IMR-90 (cell line): Measurements from ENCODE around the gene PCBP3. TPM values are rescaled to one million over a fixed set of nuclear protein-coding genes. Genes with fewer than 3 reads are reported as not detected.

Experiments
- ATAC-seq: fragments of 200-7000 bp; cut with Tn5 transposase; 2 replicates; pipeline ENCODE4 v1.9.1; 2020; ENCODE audit warnings: low read depth, mild to moderate bottlenecking, moderate library complexity
- BruUV-seq: library from RNA; stranded (reverse); fragments of 400-500 nt; replicated peaks from 2 replicates; lab custom pipeline; 2021; lab: Mats Ljungman, UMichigan
- CTCF ChIA-PET: fragments of 300-600 bp; formaldehyde crosslinking; extraction: SDS; loops from one replicate; lab custom pipeline; 2021; ENCODE audit warnings: antibody characterized with exemption; lab: Yijun Ruan, JAX
- POLR2A ChIA-PET: fragments of 300-600 bp; sonication (Branson Sonifier 250); formaldehyde crosslinking; loops from one replicate; lab custom pipeline; 2022; ENCODE audit warnings: antibody characterized with exemption; ENCODE audit not compliant: unreplicated experiment; lab: Charles Lee
- DNase-seq: peaks from one replicate; pipeline ENCODE4 v3.0.0; 2013
- H2AFZ ChIP-seq: replicated peaks from 2 replicates; pipeline ENCODE3; 2013; ENCODE audit warnings: low read length, mild to moderate bottlenecking; ENCODE audit not compliant: poor library complexity
- H2AK5ac ChIP-seq: 2 replicates; pipeline ENCODE4 v1.6.1; 2013; ENCODE audit warnings: low read depth, low read length, inconsistent platforms
- H2AK9ac ChIP-seq: replicated peaks from 2 replicates; pipeline ENCODE3; 2013; ENCODE audit warnings: mild to moderate bottlenecking, low read depth, low read length, moderate library complexity; ENCODE audit not compliant: poor library complexity
- H2BK120ac ChIP-seq: 2 replicates; pipeline ENCODE4 v1.6.1; 2013; ENCODE audit warnings: low read depth, low read length, inconsistent platforms
- H2BK15ac ChIP-seq: 3 replicates; pipeline ENCODE4 v1.6.1; 2013; ENCODE audit warnings: low read depth, low read length, inconsistent platforms
- H2BK20ac ChIP-seq: 2 replicates; pipeline ENCODE4 v1.6.1; 2013; ENCODE audit warnings: low read depth, mild to moderate bottlenecking, inconsistent platforms, low read length, moderate library complexity
- H2BK5ac ChIP-seq: 2 replicates; pipeline ENCODE4 v1.6.1; 2013; ENCODE audit warnings: mild to moderate bottlenecking, low read depth, low read length, inconsistent platforms; ENCODE audit not compliant: poor library complexity, severe bottlenecking
- H3K14ac ChIP-seq: replicated peaks from 2 replicates; pipeline ENCODE4 v1.6.1; 2013; ENCODE audit warnings: low read depth, low read length, inconsistent platforms
- H3K18ac ChIP-seq: 2 replicates; pipeline ENCODE4 v1.6.1; 2013; ENCODE audit warnings: low read depth, low read length, control low read depth
- H3K23ac ChIP-seq: 2 replicates; pipeline ENCODE4 v1.6.1; 2013; ENCODE audit warnings: low read depth, low read length, inconsistent platforms
- H3K27ac ChIP-seq: 2 replicates; pipeline ENCODE4 v1.5.1; 2013; ENCODE audit warnings: mild to moderate bottlenecking, control low read depth, low read length; ENCODE audit not compliant: insufficient read depth
- H3K27me3 ChIP-seq: 2 replicates; pipeline ENCODE4 v1.6.1; 2013; ENCODE audit warnings: low read length; ENCODE audit not compliant: control insufficient read depth, insufficient read depth
- H3K36me3 ChIP-seq: 2 replicates; pipeline ENCODE4 v1.6.1; 2013; ENCODE audit warnings: low read length, mixed read lengths; ENCODE audit not compliant: control insufficient read depth, insufficient read depth
- H3K4ac ChIP-seq: 2 replicates; pipeline ENCODE4 v1.6.1; 2013; ENCODE audit warnings: low read depth, low read length, inconsistent platforms
- H3K4me1 ChIP-seq: 2 replicates; pipeline ENCODE4 v1.6.1; 2013; ENCODE audit warnings: low read length, mixed read lengths; ENCODE audit not compliant: control insufficient read depth, insufficient read depth
- H3K4me2 ChIP-seq: 2 replicates; pipeline ENCODE4 v1.6.1; 2013; ENCODE audit warnings: low read depth, mild to moderate bottlenecking, control low read depth, low read length, moderate library complexity
- H3K4me3 ChIP-seq: 2 replicates; pipeline ENCODE4 v1.5.1; 2013; ENCODE audit warnings: low read depth, mild to moderate bottlenecking, control low read depth, low read length, moderate library complexity; ENCODE audit not compliant: insufficient read depth
- H3K56ac ChIP-seq: 2 replicates; pipeline ENCODE4 v1.6.1; 2013; ENCODE audit warnings: low read length, inconsistent platforms; ENCODE audit not compliant: insufficient read depth; ENCODE audit errors: extremely low read depth
- H3K79me1 ChIP-seq, 2 experiments: 2 replicates each; pipeline ENCODE4 v1.6.1; 2013; ENCODE audit warnings: low read length in 2 of 2, inconsistent platforms in 1 of 2, low read depth in 1 of 2
- H3K9ac ChIP-seq: 2 replicates; pipeline ENCODE4 v1.6.1; 2013; ENCODE audit warnings: low read depth, low read length, control low read depth
- H3K9me1 ChIP-seq: 2 replicates; pipeline ENCODE4 v1.6.1; 2013; ENCODE audit warnings: low read length, inconsistent platforms; ENCODE audit not compliant: insufficient read depth
- H3K9me3 ChIP-seq: 2 replicates; pipeline ENCODE4 v1.6.1; 2013; ENCODE audit warnings: low read length; ENCODE audit not compliant: control insufficient read depth, insufficient read depth
- H4K20me1 ChIP-seq: 2 replicates; pipeline ENCODE4 v1.6.1; 2013; ENCODE audit warnings: low read length, inconsistent platforms; ENCODE audit not compliant: insufficient read depth
- H4K5ac ChIP-seq: 2 replicates; pipeline ENCODE4 v1.6.1; 2013; ENCODE audit warnings: mild to moderate bottlenecking, low read depth, low read length, control low read depth
- H4K8ac ChIP-seq, 2 experiments: 2 replicates each; pipeline ENCODE4 v1.6.1; 2013; ENCODE audit warnings: low read depth in 2 of 2, low read length in 2 of 2, control low read depth in 1 of 2, inconsistent platforms in 1 of 2
- H4K91ac ChIP-seq: 2 replicates; pipeline ENCODE4 v1.6.1; 2013; ENCODE audit warnings: low read depth, low read length, inconsistent platforms; ENCODE audit not compliant: insufficient read depth
- BHLHE40 ChIP-seq: fragments of 150-350 bp; IDR thresholded peaks from 2 replicates; pipeline ENCODE4 v1.6.1; 2016; ENCODE audit warnings: mild to moderate bottlenecking, low read depth, low read length
- NFE2L2 ChIP-seq: fragments of 150-350 bp; IDR thresholded peaks from 2 replicates; pipeline ENCODE4 v1.6.1; 2016; ENCODE audit warnings: low read depth, mild to moderate bottlenecking, low read length
- POLR2A ChIP-seq: IDR thresholded peaks from 2 replicates; pipeline ENCODE4 v1.6.1; 2012; ENCODE audit warnings: mild to moderate bottlenecking, low read depth, low read length
- RCOR1 ChIP-seq: IDR thresholded peaks from 2 replicates; pipeline ENCODE4 v1.6.1; 2012; ENCODE audit warnings: mild to moderate bottlenecking, low read length, improper control_type of control experiment; ENCODE audit not compliant: insufficient replicate concordance
- RFX5 ChIP-seq: IDR thresholded peaks from 2 replicates; pipeline ENCODE4 v1.8.0; 2012; ENCODE audit warnings: low read depth, mild to moderate bottlenecking, low read length, moderate library complexity
- SMC3 ChIP-seq: fragments of 150-350 bp; IDR thresholded peaks from 2 replicates; pipeline ENCODE4 v1.6.1; 2016; ENCODE audit warnings: low read depth, mild to moderate bottlenecking, antibody characterized with exemption, low read length, moderate library complexity
- WGBS, 2 experiments: methylation state at CpG; one replicate each; pipeline versions ENCODE4 v1.1.5 to v1.1.7; 2013; ENCODE audit warnings: missing lambda C conversion rate in 2 of 2; ENCODE audit not compliant: insufficient read length in 1 of 2; ENCODE audit errors: extremely low coverage in 2 of 2; 5-methylcytosine and 5-hydroxymethylcytosine counted together
- dilution Hi-C: fragments of 300-500 bp; cut with HindIII; formaldehyde crosslinking; loops from one replicate; pipeline ENCODE4 v1.14.3; 2018; ENCODE audit warnings: low sequenced_read_pairs; ENCODE audit not compliant: unreplicated experiment
- in situ Hi-C: fragments of 300-500 bp; cut with MboI; formaldehyde crosslinking; loops from 3 replicates; pipeline ENCODE4 v1.14.3; 2019; ENCODE audit warnings: low sequenced_read_pairs, inconsistent platforms, mixed read lengths
- intact Hi-C: fragments of 100-400 bp; cut with micrococcal nuclease; formaldehyde crosslinking; loops from 2 replicates; pipeline ENCODE4 v1.10.0; 2022
- polyA plus RNA-seq, 3 experiments: library from polyadenylated mRNA; depleted of rRNA; stranded (reverse); fragments of >200 nt; gene quantifications; 2 replicates each; pipeline ENCODE4 v1.2.3, GENCODE V29; 2012; ENCODE audit warnings: low replicate concordance in 1 of 3
- total RNA-seq: library from RNA; depleted of rRNA; stranded (reverse); fragments of >200 nt; gene quantifications from 2 replicates; pipeline ENCODE4 v1.2.3, GENCODE V29; 2012
- TF ChIP-seq, protein P1 (sequence below): fragments of 150-350 bp; IDR thresholded peaks from 2 replicates; pipeline ENCODE4 v1.6.1; 2016; ENCODE audit warnings: low read depth, mild to moderate bottlenecking, low read length, moderate library complexity, borderline replicate concordance
- TF ChIP-seq, protein P2 (sequence below): fragments of 150-350 bp; IDR thresholded peaks from 2 replicates; pipeline ENCODE4 v1.6.1; 2017; ENCODE audit warnings: mild to moderate bottlenecking, antibody characterized with exemption, low read length, low read depth

PCBP3 gene
- total and polyA plus RNA-seq, 2 of the 4 experiments (the other 2 are of a cell fraction), result 2.9 to 3.9 TPM

DNA sequence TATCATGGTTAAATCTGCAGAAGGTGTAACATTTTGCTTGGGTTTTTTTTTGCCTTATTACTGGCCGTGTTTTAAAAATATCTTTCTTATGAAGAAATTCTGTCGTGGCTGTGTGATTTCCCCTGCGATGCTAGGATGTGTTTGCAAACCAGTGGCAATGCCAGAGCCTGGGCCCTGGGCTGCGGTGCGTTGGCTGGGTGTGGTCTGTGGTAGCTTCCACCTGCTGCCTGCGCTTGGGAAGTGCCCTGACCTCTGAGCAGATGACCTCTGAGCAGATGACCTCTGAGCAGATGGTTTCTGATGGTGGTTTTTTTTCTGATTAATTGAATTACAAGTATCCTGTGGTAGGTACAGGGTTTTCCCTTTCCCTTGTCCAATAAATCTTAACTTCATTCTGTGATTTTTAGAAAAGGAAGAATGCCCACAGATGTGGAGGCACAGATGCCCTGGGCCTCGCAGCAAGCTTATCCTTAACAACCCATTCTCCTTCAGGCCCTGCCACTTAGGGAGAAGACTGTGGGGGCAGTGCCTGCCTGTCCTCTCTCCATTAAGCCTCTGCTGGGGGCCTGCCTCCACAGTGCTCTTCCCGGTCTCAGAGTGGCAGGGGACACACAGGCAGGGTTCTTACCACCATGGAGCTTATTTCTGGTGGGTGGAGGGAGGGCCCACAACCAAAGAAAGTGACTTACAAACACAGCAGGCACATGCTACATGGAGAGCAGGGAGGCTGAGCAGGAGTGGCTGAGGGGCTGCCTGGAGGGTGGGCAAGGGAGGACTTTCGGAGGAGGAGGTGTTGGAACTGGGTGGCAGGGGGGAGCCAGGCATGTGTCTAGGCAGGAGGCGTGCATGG lies 81.7 kb downstream of the PCBP3 start:
- no peaks in the 10 kb centered on the region; the same call in 1 of the 2 replicates for H3K9me1 ChIP-seq
- no peaks in the 10 kb centered on the region for H3K9me3 ChIP-seq
- no peak overlapping the region for H3K27ac ChIP-seq
- ChIA-PET CTCF (no interaction called here), POLR2A (no interaction called here)
- no peak overlapping the region for H3K23ac ChIP-seq
- no peaks in the 10 kb centered on the region; the same call in 1 of the 2 replicates for H3K27me3 ChIP-seq
- ATAC-seq (no peak), DNase-seq (no peak)
- no peak overlapping the region for H2BK5ac ChIP-seq
- no peak for TF ChIP-seq SMC3
- no peak for TF ChIP-seq RFX5
- no peak for TF ChIP-seq POLR2A
- no peak for TF ChIP-seq NFE2L2
- TF ChIP-seq BHLHE40, result no peak
- TF ChIP-seq, protein P1, sequence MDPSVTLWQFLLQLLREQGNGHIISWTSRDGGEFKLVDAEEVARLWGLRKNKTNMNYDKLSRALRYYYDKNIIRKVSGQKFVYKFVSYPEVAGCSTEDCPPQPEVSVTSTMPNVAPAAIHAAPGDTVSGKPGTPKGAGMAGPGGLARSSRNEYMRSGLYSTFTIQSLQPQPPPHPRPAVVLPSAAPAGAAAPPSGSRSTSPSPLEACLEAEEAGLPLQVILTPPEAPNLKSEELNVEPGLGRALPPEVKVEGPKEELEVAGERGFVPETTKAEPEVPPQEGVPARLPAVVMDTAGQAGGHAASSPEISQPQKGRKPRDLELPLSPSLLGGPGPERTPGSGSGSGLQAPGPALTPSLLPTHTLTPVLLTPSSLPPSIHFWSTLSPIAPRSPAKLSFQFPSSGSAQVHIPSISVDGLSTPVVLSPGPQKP, result no peak
- TF ChIP-seq, protein P2, sequence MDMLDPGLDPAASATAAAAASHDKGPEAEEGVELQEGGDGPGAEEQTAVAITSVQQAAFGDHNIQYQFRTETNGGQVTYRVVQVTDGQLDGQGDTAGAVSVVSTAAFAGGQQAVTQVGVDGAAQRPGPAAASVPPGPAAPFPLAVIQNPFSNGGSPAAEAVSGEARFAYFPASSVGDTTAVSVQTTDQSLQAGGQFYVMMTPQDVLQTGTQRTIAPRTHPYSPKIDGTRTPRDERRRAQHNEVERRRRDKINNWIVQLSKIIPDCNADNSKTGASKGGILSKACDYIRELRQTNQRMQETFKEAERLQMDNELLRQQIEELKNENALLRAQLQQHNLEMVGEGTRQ, result no peak
- TF ChIP-seq RCOR1, result no peak
- H4K8ac ChIP-seq, result no peak overlapping the region
- no peak overlapping the region for H2AK9ac ChIP-seq
- in situ Hi-C loops, result no loop called here
- H4K5ac ChIP-seq, result no peak overlapping the region
- H4K20me1 ChIP-seq, result no peaks in the 10 kb centered on the region
- H3K36me3 ChIP-seq, result no peaks in the 10 kb centered on the region
- H3K9ac ChIP-seq, result no peak overlapping the region
- H2BK20ac ChIP-seq, result no peak overlapping the region
- no peak overlapping the region for H2AK5ac ChIP-seq
- no peak overlapping the region for H2AFZ ChIP-seq
- H3K14ac ChIP-seq, result no peak overlapping the region
- H3K4me1 ChIP-seq, result peaks cover 2% of the 10 kb centered on the region; the same call in 1 of the 2 replicates
- H3K4me2 ChIP-seq, result no peak overlapping the region
- no peak overlapping the region for H3K4ac ChIP-seq
- no peak overlapping the region for H3K18ac ChIP-seq
- H3K79me1 ChIP-seq, result no peaks in the 10 kb centered on the region
- H2BK15ac ChIP-seq, result no peak overlapping the region
- intact Hi-C loops, result no loop called here
- dilution Hi-C loops, result no loop called here
- H2BK120ac ChIP-seq, result no peak overlapping the region
- no peak overlapping the region for H3K4me3 ChIP-seq
- H4K91ac ChIP-seq, result no peak overlapping the region
- WGBS, 2 experiments, result 76% methylated on average over 4 of the region's 10 CpGs; no CpG with 5 or more reads in 1 of the 2 experiments
- no TSS peak for BruUV-seq
- H3K56ac ChIP-seq, result no peak overlapping the region
